ENCODE measurements around the gene MED12. TPM values are rescaled to one million over a fixed set of nuclear protein-coding genes. Genes with fewer than 3 reads are reported as not detected.

MED12 gene
- total and polyA plus RNA-seq, 7 donors, result 4.9 to 27.6 (median 17.4) TPM

DNA sequence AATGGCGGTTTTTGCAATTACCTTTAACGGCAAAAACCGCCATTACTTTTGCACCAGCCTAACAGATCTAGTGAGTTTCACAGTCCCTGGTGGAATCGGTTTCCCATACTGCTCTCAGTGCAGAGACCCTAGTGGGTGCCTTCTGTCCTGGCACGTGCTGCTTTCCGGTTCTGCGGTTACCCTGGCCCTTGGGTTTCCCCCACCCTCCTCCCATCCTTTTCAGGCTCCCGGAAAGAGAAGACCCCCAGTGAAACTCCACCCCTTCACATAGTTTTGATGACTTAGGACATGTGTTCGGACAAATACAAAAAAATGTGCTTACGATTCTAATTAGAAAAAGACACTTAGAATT lies 63.1 kb downstream of the MED12 start:
- 7 to 22% methylated on average over 10 of the region's 10 CpGs for WGBS, 2 donors
- Histone ChIP-seq H3K27ac (peak overlapping the region; percentile 84 to 90 (median 86)), H3K27me3 (no peaks in the 10 kb centered on the region), H3K9me3 (no peaks in the 10 kb centered on the region), H3K36me3 (no peaks in the 10 kb centered on the region), H3K4me3 (peak overlapping the region; percentile 25 to 51 (median 46)), H3K4me1 (peaks cover 0 to 6% (median 5%) of the 10 kb centered on the region in 4 donors)
- TF ChIP-seq, protein P1, sequence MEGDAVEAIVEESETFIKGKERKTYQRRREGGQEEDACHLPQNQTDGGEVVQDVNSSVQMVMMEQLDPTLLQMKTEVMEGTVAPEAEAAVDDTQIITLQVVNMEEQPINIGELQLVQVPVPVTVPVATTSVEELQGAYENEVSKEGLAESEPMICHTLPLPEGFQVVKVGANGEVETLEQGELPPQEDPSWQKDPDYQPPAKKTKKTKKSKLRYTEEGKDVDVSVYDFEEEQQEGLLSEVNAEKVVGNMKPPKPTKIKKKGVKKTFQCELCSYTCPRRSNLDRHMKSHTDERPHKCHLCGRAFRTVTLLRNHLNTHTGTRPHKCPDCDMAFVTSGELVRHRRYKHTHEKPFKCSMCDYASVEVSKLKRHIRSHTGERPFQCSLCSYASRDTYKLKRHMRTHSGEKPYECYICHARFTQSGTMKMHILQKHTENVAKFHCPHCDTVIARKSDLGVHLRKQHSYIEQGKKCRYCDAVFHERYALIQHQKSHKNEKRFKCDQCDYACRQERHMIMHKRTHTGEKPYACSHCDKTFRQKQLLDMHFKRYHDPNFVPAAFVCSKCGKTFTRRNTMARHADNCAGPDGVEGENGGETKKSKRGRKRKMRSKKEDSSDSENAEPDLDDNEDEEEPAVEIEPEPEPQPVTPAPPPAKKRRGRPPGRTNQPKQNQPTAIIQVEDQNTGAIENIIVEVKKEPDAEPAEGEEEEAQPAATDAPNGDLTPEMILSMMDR (IDR thresholded peaks at IDR 0.05), result no peak
- TF ChIP-seq POLR2AphosphoS5 (IDR thresholded peaks at IDR 0.05) (no peak), EP300 (IDR thresholded peaks at IDR 0.05) (no peak), POLR2A (IDR thresholded peaks at IDR 0.05) (no peak)
- DNase-seq, result no peak
- intact Hi-C loops (cut with DNase I), result loop anchor here (5.0 to 10.0 kb wide), 3 partner anchors 73 to 186 kb away; partner anchors contain the start of genes SNX12, TAF1 and ZMYM3

GRCh38 chrX:71181910-71182799 lies 63.8 kb downstream of the MED12 start:
- peak; percentile 94 for DNase-seq
- peaks cover 0 to 6% (median 5%) of the 10 kb centered on the region in 4 donors for H3K4me1 ChIP-seq
- peak; percentile 80 to 91 (median 86) for TF ChIP-seq POLR2AphosphoS5 (IDR thresholded peaks at IDR 0.05)
- TF ChIP-seq POLR2A (IDR thresholded peaks at IDR 0.05), result peak; percentile 44 to 65
- TF ChIP-seq, protein P1 (IDR thresholded peaks at IDR 0.05), result no peak
- H3K27me3 ChIP-seq, result no peaks in the 10 kb centered on the region
- H3K27ac ChIP-seq, result peak overlapping the region; percentile 84 to 90 (median 86)
- H3K4me3 ChIP-seq, result peak overlapping the region; percentile 27 to 51 (median 49)
- WGBS, 2 donors, result 1% methylated on average over 42 of the region's 42 CpGs
- intact Hi-C loops (cut with DNase I), result loop anchor here (5.0 to 10.0 kb wide), 3 partner anchors 73 to 185 kb away; partner anchors contain the start of genes SNX12, TAF1 and ZMYM3
- H3K36me3 ChIP-seq, result no peaks in the 10 kb centered on the region
- H3K9me3 ChIP-seq, result no peaks in the 10 kb centered on the region

- intact Hi-C loops (cut with DNase I), result loop anchor here (5.0 to 10.0 kb wide), 3 partner anchors 72 to 184 kb away; partner anchors contain the start of genes SNX12, TAF1 and ZMYM3
- Histone ChIP-seq H3K36me3 (no peaks in the 10 kb centered on the region), H3K4me3 (peak overlapping the region in 3 of 4 donors; percentile 47 to 51 (median 51)), H3K4me1 (peaks cover 0 to 6% (median 5%) of the 10 kb centered on the region in 4 donors), H3K27me3 (no peaks in the 10 kb centered on the region), H3K27ac (peak overlapping the region; percentile 84 to 90 (median 86)), H3K9me3 (no peaks in the 10 kb centered on the region)
- WGBS, 2 donors, result 46 to 49% methylated on average over 2 of the region's 2 CpGs
- DNase-seq, result no peak
- TF ChIP-seq, protein P1 (IDR thresholded peaks at IDR 0.05), result no peak
- no peak for TF ChIP-seq POLR2AphosphoS5 (IDR thresholded peaks at IDR 0.05)
- TF ChIP-seq EP300 (IDR thresholded peaks at IDR 0.05), result no peak
Measured at GRCh38 chrX:71182871-71183270, 64.5 kb downstream of the MED12 start.

GRCh38 chrX:71183341-71183740 lies 64.9 kb downstream of the MED12 start:
- intact Hi-C loops (cut with DNase I), result loop anchor here (5.0 to 10.0 kb wide), 3 partner anchors 71 to 184 kb away; partner anchors contain the start of genes SNX12, TAF1 and ZMYM3
- peaks cover 0 to 6% (median 5%) of the 10 kb centered on the region in 4 donors for H3K4me1 ChIP-seq
- H3K27ac ChIP-seq, result peak overlapping the region in 2 of 4 donors; percentile 86
- WGBS, 2 donors, result 85 to 86% methylated on average over 6 of the region's 6 CpGs
- no peak for DNase-seq
- no peak overlapping the region for H3K4me3 ChIP-seq
- no peaks in the 10 kb centered on the region for H3K9me3 ChIP-seq
- no peaks in the 10 kb centered on the region for H3K27me3 ChIP-seq
- no peaks in the 10 kb centered on the region for H3K36me3 ChIP-seq
- TF ChIP-seq POLR2A (IDR thresholded peaks at IDR 0.05) (no peak), EP300 (IDR thresholded peaks at IDR 0.05) (no peak), POLR2AphosphoS5 (IDR thresholded peaks at IDR 0.05) (no peak)
- TF ChIP-seq, protein P1 (IDR thresholded peaks at IDR 0.05), result no peak
